DMS 273 (cell line): ENCODE results near the gene TENT5C.

Source experiments
- DNase-seq: peaks from one replicate; lab custom pipeline; 2025; ENCODE audit not compliant: unreplicated experiment; lab: John Stamatoyannopoulos, UW

Gene TENT5C

GRCh38 chr1:117673405-117673804, 67.6 kb downstream of the TENT5C start:
- no peak for DNase-seq

GRCh38 chr1:117674521-117675400, 68.9 kb downstream of the TENT5C start:
- no peak for DNase-seq

DNA sequence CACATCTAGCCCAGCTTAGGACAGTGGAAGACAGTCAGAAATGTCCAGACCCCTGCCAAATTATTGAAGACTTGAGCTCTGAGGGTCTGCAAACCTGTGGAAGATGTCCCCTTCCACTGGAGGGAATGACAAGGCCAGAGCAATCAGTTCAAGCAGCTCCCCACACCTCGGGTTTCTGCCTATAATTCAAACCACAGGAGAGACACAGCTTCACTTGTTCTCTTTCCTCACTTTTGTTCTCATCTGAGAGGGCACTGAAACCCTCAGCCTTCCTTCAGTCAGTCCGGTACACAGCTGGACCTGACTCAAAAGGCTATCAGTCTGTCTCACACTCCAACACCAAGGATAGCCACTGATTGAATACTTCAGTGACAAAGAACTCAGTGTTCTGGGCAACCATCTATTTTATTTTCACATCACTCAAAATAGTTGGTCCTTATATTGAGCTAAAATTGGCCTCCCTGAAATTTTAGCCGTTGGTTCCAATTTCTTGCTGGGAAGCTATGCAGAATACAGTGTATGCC, 70.1 kb downstream of the TENT5C start:
- DNase-seq = no peak

DNA sequence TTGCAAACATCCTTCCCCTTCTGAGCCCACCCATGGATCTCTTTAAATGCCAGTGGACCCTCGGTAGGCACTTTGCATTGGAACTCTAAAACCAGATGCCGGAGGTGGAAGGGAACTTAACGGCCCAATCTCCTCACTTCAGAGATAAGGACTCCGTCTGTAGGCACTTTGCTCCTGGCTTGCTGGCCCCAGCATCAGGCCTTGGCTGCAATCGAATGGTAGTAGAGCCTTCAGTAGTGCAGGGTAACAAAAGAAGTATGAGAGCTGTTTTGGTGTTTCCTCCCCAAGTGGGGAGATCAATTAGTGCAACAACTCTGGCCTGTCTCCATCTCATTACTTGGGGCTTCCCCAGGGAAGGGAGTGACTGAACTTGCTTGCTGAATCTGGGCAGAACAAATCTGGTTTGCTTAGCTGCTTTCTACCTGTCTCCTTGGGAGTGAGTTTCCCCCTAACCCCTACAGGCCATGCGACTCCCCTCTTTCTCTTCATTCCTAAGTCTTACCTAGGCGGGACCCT, 70.8 kb downstream of the TENT5C start:
- no peak for DNase-seq
